Mesothelial cell of epicardium (in vitro differentiated cells): ENCODE data around the gene TLR2. TPM values are rescaled to one million over a fixed set of nuclear protein-coding genes. Genes with fewer than 3 reads are reported as not detected.
"Not testable (repeated sequence)": the region's sequence is repeated elsewhere in the genome, so short reads cannot be mapped to it uniquely, and the experiment has no call there.

ENCODE experiments used
- DNase-seq, 2 experiments: peaks; one replicate each; pipeline ENCODE4 v3.0.0; 2021; ENCODE audit warnings: low spot score in 2 of 2; ENCODE audit not compliant: unreplicated experiment in 2 of 2
- H3K27ac Mint-ChIP-seq: 2 replicates; pipeline ENCODE4 v1.8.0; 2021; ENCODE audit warnings: mixed read lengths
- H3K27me3 Mint-ChIP-seq: 2 replicates; pipeline ENCODE4 v1.8.0; 2021; ENCODE audit warnings: low read depth, mixed read lengths
- H3K36me3 Mint-ChIP-seq: 2 replicates; pipeline ENCODE4 v1.8.0; 2021; ENCODE audit warnings: mixed read lengths
- H3K4me1 Mint-ChIP-seq: 2 replicates; pipeline ENCODE4 v1.8.0; 2021; ENCODE audit warnings: mixed read lengths
- H3K4me3 Mint-ChIP-seq: 2 replicates; pipeline ENCODE4 v1.8.0; 2021; ENCODE audit warnings: mild to moderate bottlenecking, moderate library complexity, mixed read lengths
- H3K9me3 Mint-ChIP-seq: 2 replicates; pipeline ENCODE4 v1.8.0; 2021; ENCODE audit warnings: mixed read lengths
- CTCF ChIP-seq: fragments of 200-600 bp; sonication (generic); IDR thresholded peaks from one replicate; pipeline ENCODE4 v1.5.0; 2021; ENCODE audit warnings: antibody characterized with exemption; ENCODE audit not compliant: unreplicated experiment
- total RNA-seq: library from RNA; stranded (reverse); gene quantifications from 3 replicates; pipeline ENCODE4 v1.2.1, GENCODE V29; 2021

The TLR2 gene
- total RNA-seq, 1 donor from 2014 or later: 2.9 TPM

- no peak for TF ChIP-seq CTCF
- no peaks in the 10 kb centered on the region for H3K4me1 Mint-ChIP-seq
- H3K4me3 Mint-ChIP-seq: no peak overlapping the region
- H3K27ac Mint-ChIP-seq: no peak overlapping the region
- H3K36me3 Mint-ChIP-seq: no peaks in the 10 kb centered on the region
- peaks cover 9% of the 10 kb centered on the region for H3K27me3 Mint-ChIP-seq
- no peak for DNase-seq
- peaks cover 23% of the 10 kb centered on the region for H3K9me3 Mint-ChIP-seq
These were observed 22.2 kb upstream of the TLR2 start for GRCh38 chr4:153661908-153662307.

DNA sequence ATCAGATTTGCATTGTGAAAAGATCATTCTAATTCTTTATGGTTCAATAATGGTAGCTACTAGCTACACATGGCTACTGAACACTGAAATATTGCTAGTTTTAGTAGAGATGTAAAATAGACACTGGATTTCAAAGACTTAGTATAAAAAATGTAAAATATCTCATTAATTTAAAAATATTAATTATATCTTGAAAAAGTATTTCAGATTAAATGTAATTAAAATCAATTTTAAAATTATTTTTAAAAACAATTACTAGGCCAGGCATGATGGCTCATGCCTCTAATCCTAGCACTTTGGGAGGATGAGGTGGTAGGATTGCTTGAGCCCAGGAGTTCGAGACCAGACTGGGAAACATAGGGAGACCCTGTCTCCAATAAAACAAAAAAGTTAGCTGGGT, 20.4 kb upstream of the TLR2 start:
- no peak overlapping the region for H3K27ac Mint-ChIP-seq
- H3K4me3 Mint-ChIP-seq: no peak overlapping the region

GRCh38 chr4:153666505-153666904, 17.6 kb upstream of the TLR2 start:
- not testable (repeated sequence) for H3K36me3 Mint-ChIP-seq
- H3K27me3 Mint-ChIP-seq: peaks cover 29% of the 10 kb centered on the region

More for the DNA sequence above, 20.4 kb upstream of the TLR2 start:
- DNase-seq: no peak
- Mint-ChIP-seq H3K27me3 (peaks cover 20% of the 10 kb centered on the region), H3K9me3 (peaks cover 23% of the 10 kb centered on the region), H3K4me1 (no peaks in the 10 kb centered on the region), H3K36me3 (no peaks in the 10 kb centered on the region)
- TF ChIP-seq CTCF: no peak

DNA sequence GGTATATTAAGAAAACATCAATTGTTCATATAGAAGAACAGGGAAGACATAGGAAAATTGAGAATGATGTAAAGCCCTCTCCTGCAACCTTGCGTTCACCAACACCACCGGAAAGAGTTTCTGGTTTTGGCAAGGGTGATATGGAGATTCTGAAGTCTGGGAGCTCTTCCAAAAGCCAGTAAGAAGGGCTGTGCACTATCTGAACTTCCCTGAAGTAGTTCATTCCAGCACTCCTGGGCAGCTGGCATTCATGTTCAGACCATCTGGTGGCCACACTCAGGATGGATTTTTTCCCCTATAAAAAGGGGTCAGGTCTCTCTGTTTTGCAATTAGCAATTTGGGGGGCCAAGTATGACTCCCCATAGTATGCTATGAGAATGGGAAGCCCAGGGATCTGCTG, 15.4 kb upstream of the TLR2 start:
- Mint-ChIP-seq H3K36me3 (no peaks in the 10 kb centered on the region), H3K4me1 (no peaks in the 10 kb centered on the region), H3K4me3 (no peak overlapping the region), H3K9me3 (peaks cover 22% of the 10 kb centered on the region), H3K27me3 (peaks cover 32% of the 10 kb centered on the region), H3K27ac (no peak overlapping the region)
- TF ChIP-seq CTCF: no peak
- no peak for DNase-seq

More at GRCh38 chr4:153666505-153666904, 17.6 kb upstream of the TLR2 start:
- peaks cover 28% of the 10 kb centered on the region for H3K9me3 Mint-ChIP-seq
- DNase-seq, H3K4me1 Mint-ChIP-seq, H3K27ac Mint-ChIP-seq, H3K4me3 Mint-ChIP-seq: not testable (repeated sequence)

GRCh38 chr4:153669838-153670237, 14.2 kb upstream of the TLR2 start:
- Mint-ChIP-seq H3K9me3 (peaks cover 24% of the 10 kb centered on the region), H3K4me1 (no peaks in the 10 kb centered on the region)

DNA sequence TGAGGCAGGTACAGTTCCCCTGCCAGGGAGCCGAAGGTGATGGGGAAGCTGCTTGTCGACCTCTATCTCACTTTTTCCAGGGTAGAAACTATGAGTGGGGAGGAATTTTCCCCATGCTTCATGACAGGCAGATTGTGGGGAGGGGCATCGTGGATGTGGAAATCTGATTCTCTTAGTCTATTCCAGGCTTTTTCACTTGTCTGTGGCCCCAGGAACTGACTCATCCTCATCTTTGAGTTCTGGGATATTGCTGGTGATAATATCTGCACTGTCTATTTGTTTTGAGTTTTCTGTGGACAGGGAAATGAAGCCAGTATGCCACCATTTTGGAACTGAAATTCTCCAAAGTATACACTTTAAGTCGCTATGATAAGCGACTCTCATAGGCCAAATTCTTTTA, 7.6 kb upstream of the TLR2 start:
- no peaks in the 10 kb centered on the region for H3K36me3 Mint-ChIP-seq
- H3K4me1 Mint-ChIP-seq: no peaks in the 10 kb centered on the region
- DNase-seq: no peak
- no peak overlapping the region for H3K27ac Mint-ChIP-seq
- H3K4me3 Mint-ChIP-seq: no peak overlapping the region
- no peak for TF ChIP-seq CTCF
- peaks cover 29% of the 10 kb centered on the region for H3K27me3 Mint-ChIP-seq
- peaks cover 30% of the 10 kb centered on the region for H3K9me3 Mint-ChIP-seq

More at GRCh38 chr4:153669838-153670237, 14.2 kb upstream of the TLR2 start:
- no peaks in the 10 kb centered on the region for H3K36me3 Mint-ChIP-seq
- TF ChIP-seq CTCF: no peak
- H3K27ac Mint-ChIP-seq: no peak overlapping the region
- DNase-seq: no peak
- H3K4me3 Mint-ChIP-seq: no peak overlapping the region
- peaks cover 32% of the 10 kb centered on the region for H3K27me3 Mint-ChIP-seq
